Cardiac muscle cell (in vitro differentiated cells and primary cell): ENCODE data around the gene NAIF1. TPM values are rescaled to one million over a fixed set of nuclear protein-coding genes. Genes with fewer than 3 reads are reported as not detected.
A peak's percentile ranks its signal among the peaks of the same experiment; 100 is the strongest.

ENCODE experiments used
- DNase-seq, 2 donors: peaks; one replicate each; pipeline versions ENCODE4 v3.0.0 to v3.0.0-alpha.2; 2010 to 2017; ENCODE audit warnings: low read depth in 1 of 2, low spot score in 1 of 2
- H3K27ac ChIP-seq: fragments of 200-600 bp; sonication (generic); 2 replicates; pipeline ENCODE4 v1.5.1; 2016
- H3K27me3 ChIP-seq: fragments of 200-600 bp; sonication (generic); 2 replicates; pipeline ENCODE4 v1.6.0; 2016; ENCODE audit warnings: control low read depth
- H3K36me3 ChIP-seq: fragments of 200-600 bp; sonication (generic); 2 replicates; pipeline ENCODE4 v1.5.1; 2016; ENCODE audit warnings: control low read depth
- H3K4me1 ChIP-seq: fragments of 200-600 bp; sonication (generic); 2 replicates; pipeline ENCODE4 v1.8.1; 2017; ENCODE audit warnings: low read depth, mild to moderate bottlenecking, mixed run types
- H3K4me3 ChIP-seq: fragments of 200-600 bp; sonication (generic); 2 replicates; pipeline ENCODE4 v1.5.1; 2016; ENCODE audit warnings: mild to moderate bottlenecking
- H3K9me3 ChIP-seq: fragments of 200-600 bp; sonication (generic); 2 replicates; pipeline ENCODE4 v1.5.1; 2017; ENCODE audit warnings: low read depth, mild to moderate bottlenecking, control low read depth
- CTCF ChIP-seq: IDR thresholded peaks from 2 replicates; pipeline ENCODE4 v1.5.1; 2012; ENCODE audit warnings: low read depth, mild to moderate bottlenecking, low read length
- polyA plus RNA-seq: library from polyadenylated mRNA; unstranded; fragments of >200 nt; fragmentation: Nextera tagmentation; extraction: Ambion mirVana; gene quantifications from 2 replicates; pipeline ENCODE4 v1.2.1, GENCODE V29; 2016
- total RNA-seq: library from RNA; depleted of rRNA; stranded (reverse); fragments of >200 nt; gene quantifications from 2 replicates; pipeline ENCODE4 v1.2.3, GENCODE V29; 2016

The NAIF1 gene
- total and polyA plus RNA-seq, 2 experiments from 2014 or later, result 6.9 to 9.4 TPM

- Histone ChIP-seq H3K27ac (no peak overlapping the region), H3K36me3 (peaks cover 38% of the 10 kb centered on the region), H3K4me3 (no peak overlapping the region), H3K9me3 (no peaks in the 10 kb centered on the region), H3K4me1 (peaks cover 19% of the 10 kb centered on the region), H3K27me3 (no peaks in the 10 kb centered on the region)
- TF ChIP-seq CTCF, result no peak
- DNase-seq, result no peak
These were observed 39.9 kb upstream of the NAIF1 start for GRCh38 chr9:128106940-128107467.

DNA sequence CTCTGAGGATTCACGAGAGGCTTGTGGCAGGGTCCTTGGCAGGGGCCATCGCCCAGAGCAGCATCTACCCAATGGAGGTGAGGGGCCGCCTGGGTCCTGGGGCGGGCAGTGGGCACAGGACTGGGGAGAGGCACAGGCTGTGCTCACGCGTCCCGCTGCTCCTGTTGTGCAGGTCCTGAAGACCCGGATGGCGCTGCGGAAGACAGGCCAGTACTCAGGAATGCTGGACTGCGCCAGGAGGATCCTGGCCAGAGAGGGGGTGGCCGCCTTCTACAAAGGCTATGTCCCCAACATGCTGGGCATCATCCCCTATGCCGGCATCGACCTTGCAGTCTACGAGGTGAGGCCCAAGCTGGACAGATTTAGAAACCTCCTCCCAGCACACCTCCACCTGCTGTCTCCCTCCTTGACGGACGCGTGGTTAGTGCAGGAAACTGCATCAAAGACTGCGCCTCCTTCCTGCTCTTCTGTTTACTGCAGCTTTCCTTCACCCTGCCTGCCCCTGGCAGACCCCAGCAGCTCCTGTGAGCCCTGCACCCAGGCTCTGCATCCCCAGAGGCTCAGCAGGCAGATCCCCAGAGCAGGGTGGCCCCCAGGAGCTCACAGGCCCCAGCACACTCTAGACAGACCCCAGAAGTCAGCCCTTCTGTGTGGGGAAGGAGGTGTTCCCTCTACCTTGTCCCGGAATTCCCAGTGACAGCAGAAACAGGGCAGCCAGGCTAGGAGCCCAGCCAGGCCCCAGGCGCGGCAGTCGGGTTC lies 39.2 kb upstream of the NAIF1 start:
- no peak for TF ChIP-seq CTCF
- no peak for DNase-seq
- Histone ChIP-seq H3K36me3 (peaks cover 39% of the 10 kb centered on the region), H3K9me3 (no peaks in the 10 kb centered on the region), H3K27ac (no peak overlapping the region), H3K4me3 (no peak overlapping the region), H3K4me1 (peaks cover 19% of the 10 kb centered on the region), H3K27me3 (no peaks in the 10 kb centered on the region)

DNA sequence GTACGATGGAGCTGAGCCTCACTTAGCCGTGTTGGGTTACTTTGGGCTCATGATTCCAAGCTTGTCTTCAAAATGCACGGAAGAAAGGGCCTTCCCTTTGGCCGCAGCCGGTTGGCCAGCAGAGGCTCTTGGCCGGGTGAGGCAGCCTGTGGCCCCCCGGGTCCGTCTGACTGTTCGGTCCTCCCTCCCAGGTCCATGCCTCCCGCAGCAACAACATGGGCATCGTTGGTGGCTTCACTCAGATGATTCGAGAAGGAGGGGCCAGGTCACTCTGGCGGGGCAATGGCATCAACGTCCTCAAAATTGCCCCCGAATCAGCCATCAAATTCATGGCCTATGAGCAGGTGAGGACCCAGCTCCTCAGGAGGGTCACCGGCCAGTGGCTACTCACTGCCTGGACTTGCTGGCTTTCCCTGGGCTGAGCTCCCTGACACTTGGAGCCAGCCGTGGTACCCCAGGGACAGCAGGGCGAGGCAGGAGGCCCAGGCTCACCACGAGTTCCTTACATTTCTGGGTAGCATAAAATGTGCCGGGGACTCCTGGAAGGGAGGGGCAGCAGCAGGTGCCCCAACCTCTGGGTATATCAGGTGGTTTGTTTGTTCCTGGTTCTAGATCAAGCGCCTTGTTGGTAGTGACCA lies 38.5 kb upstream of the NAIF1 start:
- H3K9me3 ChIP-seq, result no peaks in the 10 kb centered on the region
- no peak overlapping the region for H3K4me3 ChIP-seq
- DNase-seq, result no peak
- H3K27me3 ChIP-seq, result no peaks in the 10 kb centered on the region
- no peak for TF ChIP-seq CTCF
- peaks cover 15% of the 10 kb centered on the region for H3K4me1 ChIP-seq
- H3K36me3 ChIP-seq, result peaks cover 43% of the 10 kb centered on the region
- no peak overlapping the region for H3K27ac ChIP-seq

DNA sequence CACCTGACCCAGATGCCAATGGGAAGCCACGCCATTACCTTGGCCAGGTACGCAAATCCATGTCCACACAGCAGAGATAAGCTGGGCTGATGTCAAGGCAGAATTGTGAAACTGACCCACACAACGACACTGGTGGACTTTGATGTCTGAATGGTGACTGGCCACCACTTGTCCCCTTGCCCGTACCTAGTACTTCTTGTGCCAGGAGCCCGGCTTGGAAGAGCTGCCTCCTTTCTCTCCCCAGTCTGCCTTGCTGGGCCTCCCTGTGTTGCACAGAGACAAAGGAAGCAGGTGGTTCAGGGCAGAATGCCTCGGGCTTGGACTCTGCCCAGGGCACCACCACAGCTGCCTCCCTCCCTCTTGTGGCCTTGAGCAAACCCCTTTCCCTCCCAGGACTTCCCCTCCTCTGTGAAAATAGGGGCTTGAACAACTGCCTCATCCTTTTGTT lies 37.1 kb upstream of the NAIF1 start:
- TF ChIP-seq CTCF, result no peak
- H3K9me3 ChIP-seq, result no peaks in the 10 kb centered on the region
- no peaks in the 10 kb centered on the region for H3K27me3 ChIP-seq
- no peak for DNase-seq
- peaks cover 11% of the 10 kb centered on the region for H3K4me1 ChIP-seq
- H3K4me3 ChIP-seq, result no peak overlapping the region
- peaks cover 43% of the 10 kb centered on the region for H3K36me3 ChIP-seq
- no peak overlapping the region for H3K27ac ChIP-seq

DNA sequence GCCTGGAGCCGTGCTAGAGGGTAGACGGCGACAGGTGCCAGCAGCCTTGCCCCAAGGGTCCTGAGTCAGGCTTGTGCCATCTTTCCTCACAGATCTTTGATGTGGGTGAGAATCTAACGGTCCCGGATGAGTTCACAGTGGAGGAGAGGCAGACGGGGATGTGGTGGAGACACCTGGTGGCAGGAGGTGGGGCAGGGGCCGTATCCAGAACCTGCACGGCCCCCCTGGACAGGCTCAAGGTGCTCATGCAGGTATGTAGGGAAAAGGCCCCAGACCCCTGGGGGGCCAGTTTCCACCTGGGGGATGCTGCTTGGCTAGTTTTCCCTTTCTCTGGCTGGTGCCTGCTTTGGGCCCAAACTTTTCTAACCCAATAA lies 36.5 kb upstream of the NAIF1 start:
- H3K27me3 ChIP-seq, result no peaks in the 10 kb centered on the region
- peaks cover 43% of the 10 kb centered on the region for H3K36me3 ChIP-seq
- no peaks in the 10 kb centered on the region for H3K9me3 ChIP-seq
- no peak overlapping the region for H3K27ac ChIP-seq
- peaks cover 8% of the 10 kb centered on the region for H3K4me1 ChIP-seq
- DNase-seq, result no peak
- peak; percentile 14 for TF ChIP-seq CTCF
- H3K4me3 ChIP-seq, result no peak overlapping the region
